GM12892 (cell line): ENCODE measurements around the gene DSCAML1.

ENCODE experiments used
- DNase-seq: peaks from one replicate; pipeline ENCODE4 v3.0.0; 2011; ENCODE audit not compliant: insufficient read length
- FAIRE-seq: peaks from 2 replicates; lab custom pipeline; 2011; peaks lifted over from hg19 to GRCh38; lab: Jason Lieb, UNC
- POLR2A ChIP-seq: IDR thresholded peaks from 2 replicates; pipeline ENCODE4 v1.6.1; 2011; ENCODE audit warnings: low read depth, low read length, control low read depth
- POLR2AphosphoS5 ChIP-seq: IDR thresholded peaks from 2 replicates; pipeline ENCODE4 v1.6.1; 2011; ENCODE audit warnings: low read depth, low read length, control low read depth
- TAF1 ChIP-seq: IDR thresholded peaks from 2 replicates; pipeline ENCODE4 v1.6.1; 2011; ENCODE audit warnings: low read depth, mild to moderate bottlenecking, control low read depth, low read length, borderline replicate concordance

The DSCAML1 gene

GRCh38 chr11:117837070-117837776 is 40.2 kb upstream of the DSCAML1 start:
- FAIRE-seq = peak; percentile 14
- no peak for DNase-seq

GRCh38 chr11:117836077-117836960 is 39.3 kb upstream of the DSCAML1 start:
- FAIRE-seq (no peak), DNase-seq (no peak)
- TF ChIP-seq TAF1 (no peak), POLR2A (no peak), POLR2AphosphoS5 (no peak)

More at GRCh38 chr11:117837070-117837776, 40.2 kb upstream of the DSCAML1 start:
- TF ChIP-seq POLR2AphosphoS5 (no peak), TAF1 (no peak), POLR2A (no peak)

- FAIRE-seq (no peak), DNase-seq (no peak)
- TF ChIP-seq POLR2A = no peak
- no peak for TF ChIP-seq POLR2AphosphoS5
- no peak for TF ChIP-seq TAF1
Measured at GRCh38 chr11:117835576-117835975, 38.6 kb upstream of the DSCAML1 start.

- TF ChIP-seq POLR2A = no peak
- TF ChIP-seq TAF1 = no peak
- no peak for TF ChIP-seq POLR2AphosphoS5
- DNase-seq (no peak), FAIRE-seq (peak; percentile 38)
Measured at GRCh38 chr11:117834838-117835443, 37.9 kb upstream of the DSCAML1 start.

- no peak for TF ChIP-seq POLR2A
- TF ChIP-seq POLR2AphosphoS5 = no peak
- TF ChIP-seq TAF1 = no peak
- FAIRE-seq = no peak
- DNase-seq = no peak
Measured at GRCh38 chr11:117834068-117834810, 37.2 kb upstream of the DSCAML1 start.

- DNase-seq = no peak
- FAIRE-seq = no peak
- TF ChIP-seq POLR2A (no peak), POLR2AphosphoS5 (no peak), TAF1 (no peak)
Measured at GRCh38 chr11:117833401-117833891, 36.4 kb upstream of the DSCAML1 start.

GRCh38 chr11:117832511-117832910 is 35.5 kb upstream of the DSCAML1 start:
- TF ChIP-seq POLR2A (no peak), POLR2AphosphoS5 (no peak), TAF1 (no peak)
- DNase-seq (no peak), FAIRE-seq (no peak)

GRCh38 chr11:117831661-117832415 is 34.8 kb upstream of the DSCAML1 start:
- no peak for FAIRE-seq
- TF ChIP-seq POLR2A = no peak
- DNase-seq = no peak

- FAIRE-seq (peak; percentile 86), DNase-seq (no peak)
- TF ChIP-seq TAF1 (no peak), POLR2A (no peak), POLR2AphosphoS5 (no peak)
Measured at GRCh38 chr11:117830674-117831351, 33.8 kb upstream of the DSCAML1 start.

- no peak for DNase-seq
- TF ChIP-seq POLR2A (no peak), TAF1 (no peak), POLR2AphosphoS5 (no peak)
- no peak for FAIRE-seq
Measured at GRCh38 chr11:117830072-117830471, 33.1 kb upstream of the DSCAML1 start.
